Activated T-helper 9 cell treated with anti-CD3 and anti-CD28 coated beads, Interleukin-2, amount 50 U/mL, for 16 hours (primary cell): Measurements from ENCODE around the gene OBSL1.

Experiments
- DNase-seq: peaks from one replicate; pipeline ENCODE4 v3.0.0-alpha.2; 2020; ENCODE audit warnings: low read depth

OBSL1 gene

DNA sequence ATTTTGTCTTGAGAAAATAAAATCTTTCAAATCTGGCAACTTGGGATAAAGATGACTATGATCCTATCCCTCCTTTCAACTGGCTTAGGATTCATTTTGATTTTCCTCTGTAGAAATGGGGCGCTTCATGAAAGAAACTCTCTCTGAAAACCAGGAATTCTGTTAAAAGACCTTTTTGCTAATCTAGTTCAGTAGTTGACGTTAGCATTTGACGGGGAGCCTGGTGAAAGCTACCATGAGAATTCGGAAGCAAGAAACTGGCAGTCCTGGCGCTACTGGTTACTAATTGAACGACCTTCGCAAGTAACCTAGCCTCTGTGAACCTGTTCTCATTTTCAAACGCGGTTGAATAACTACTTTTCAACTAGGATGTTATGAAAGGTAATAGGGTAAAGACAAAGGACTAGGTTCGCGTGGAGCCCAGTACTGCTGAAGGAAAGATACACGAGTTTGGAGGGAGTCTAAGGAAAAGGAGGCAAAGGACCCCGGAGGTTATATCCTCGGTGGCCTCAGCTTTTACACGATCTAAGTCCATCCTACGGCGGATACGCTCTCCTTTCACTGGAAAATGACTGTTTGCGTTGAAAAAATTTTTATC, 25.7 kb upstream of the OBSL1 start:
- DNase-seq = no peak

DNA sequence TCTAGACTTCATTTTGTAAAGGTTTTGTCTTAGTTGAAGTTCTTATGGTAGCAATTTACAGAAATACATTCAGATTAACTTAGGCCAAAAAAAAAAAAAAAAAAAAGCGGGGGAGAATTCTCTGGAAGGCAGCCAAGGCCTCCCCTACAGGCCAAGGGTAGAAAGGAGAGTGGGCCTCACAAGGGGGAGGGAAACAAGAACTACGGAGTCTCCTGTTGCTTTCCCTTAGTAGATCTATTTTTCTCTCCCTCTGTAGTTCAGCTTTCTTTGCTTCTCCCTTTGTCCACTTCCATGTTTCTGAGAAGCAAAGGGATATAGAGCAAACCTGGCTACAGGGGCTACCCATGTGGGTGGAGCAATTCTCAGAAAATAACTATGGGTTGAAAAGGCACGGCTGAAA, 23.9 kb upstream of the OBSL1 start:
- no peak for DNase-seq

DNA sequence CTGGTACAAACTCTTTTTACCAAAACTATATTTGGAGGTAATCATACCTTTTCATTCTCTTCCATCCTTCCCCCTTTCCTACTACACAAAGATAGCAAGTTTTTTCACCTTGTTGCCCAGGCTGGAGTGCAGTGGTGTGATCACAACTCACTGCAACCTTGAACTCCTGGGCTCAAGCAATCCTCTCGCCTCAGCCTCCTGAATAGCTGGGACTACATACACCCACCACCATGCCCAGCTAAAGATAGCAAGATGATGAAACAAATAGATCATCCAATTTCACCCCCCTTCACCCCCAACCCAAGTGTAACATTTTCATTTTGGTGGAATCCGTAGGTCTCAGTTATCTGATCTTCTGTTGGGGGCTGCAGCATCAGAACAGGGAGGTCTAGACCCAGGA, 21.8 kb upstream of the OBSL1 start:
- DNase-seq = no peak

DNA sequence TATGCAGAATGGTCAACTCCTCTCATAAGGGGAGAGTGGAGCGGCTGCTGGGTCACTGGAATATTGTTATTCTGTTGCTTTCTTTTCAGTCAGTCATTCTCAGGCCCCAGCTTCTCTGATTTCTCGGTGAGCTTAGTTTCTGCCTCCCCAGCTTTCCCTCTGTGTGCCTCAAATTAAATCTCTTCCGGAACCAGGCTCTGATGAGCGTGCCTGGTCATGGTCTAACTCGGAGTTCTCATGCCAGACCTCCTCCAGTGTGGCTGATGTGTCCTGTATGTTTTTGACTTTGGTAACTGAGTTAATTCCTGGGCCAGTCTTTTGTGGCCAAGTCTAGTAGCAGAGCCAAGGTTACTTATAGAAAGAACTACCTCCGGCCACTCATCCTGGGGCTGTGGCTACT, 21.4 kb upstream of the OBSL1 start:
- DNase-seq = no peak

DNA sequence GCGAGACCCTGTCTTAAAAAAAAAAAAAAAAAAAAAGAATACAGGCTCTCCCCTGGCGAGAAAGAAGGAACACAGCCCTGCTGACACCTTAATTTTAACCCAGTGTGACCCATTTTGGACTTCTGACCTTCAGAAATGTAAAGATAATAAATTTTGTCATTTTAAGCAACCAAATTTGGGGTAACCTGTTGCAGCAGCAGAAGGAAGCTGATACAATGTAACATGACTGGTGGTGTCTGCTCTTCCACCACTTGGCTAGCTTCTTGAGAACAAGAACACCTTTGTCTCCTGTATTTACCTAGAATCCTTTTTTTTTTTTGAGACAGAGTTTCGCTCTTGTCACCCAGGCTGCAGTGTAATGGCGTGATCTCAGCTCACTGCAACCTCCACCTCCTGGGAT, 19.8 kb upstream of the OBSL1 start:
- DNase-seq = no peak

DNA sequence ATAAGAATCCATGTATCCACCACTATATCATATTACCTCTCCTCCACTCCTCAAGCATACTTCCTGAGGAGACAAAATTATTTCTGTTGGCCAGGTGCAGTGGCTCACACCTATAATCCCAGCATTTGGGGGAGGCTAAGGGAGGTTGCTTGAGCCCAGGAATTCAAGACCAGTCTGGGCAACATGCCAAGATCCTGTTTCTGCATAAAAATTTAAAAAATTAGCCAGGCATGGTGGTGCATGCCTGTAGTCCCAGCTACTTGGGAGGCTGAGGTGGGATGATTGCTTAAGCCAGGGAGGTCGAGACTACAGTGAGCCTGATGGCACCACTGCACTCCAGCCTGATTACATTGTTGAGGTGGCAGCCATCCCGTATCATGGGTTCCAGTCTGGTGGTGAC, 10.0 kb upstream of the OBSL1 start:
- DNase-seq = no peak

DNA sequence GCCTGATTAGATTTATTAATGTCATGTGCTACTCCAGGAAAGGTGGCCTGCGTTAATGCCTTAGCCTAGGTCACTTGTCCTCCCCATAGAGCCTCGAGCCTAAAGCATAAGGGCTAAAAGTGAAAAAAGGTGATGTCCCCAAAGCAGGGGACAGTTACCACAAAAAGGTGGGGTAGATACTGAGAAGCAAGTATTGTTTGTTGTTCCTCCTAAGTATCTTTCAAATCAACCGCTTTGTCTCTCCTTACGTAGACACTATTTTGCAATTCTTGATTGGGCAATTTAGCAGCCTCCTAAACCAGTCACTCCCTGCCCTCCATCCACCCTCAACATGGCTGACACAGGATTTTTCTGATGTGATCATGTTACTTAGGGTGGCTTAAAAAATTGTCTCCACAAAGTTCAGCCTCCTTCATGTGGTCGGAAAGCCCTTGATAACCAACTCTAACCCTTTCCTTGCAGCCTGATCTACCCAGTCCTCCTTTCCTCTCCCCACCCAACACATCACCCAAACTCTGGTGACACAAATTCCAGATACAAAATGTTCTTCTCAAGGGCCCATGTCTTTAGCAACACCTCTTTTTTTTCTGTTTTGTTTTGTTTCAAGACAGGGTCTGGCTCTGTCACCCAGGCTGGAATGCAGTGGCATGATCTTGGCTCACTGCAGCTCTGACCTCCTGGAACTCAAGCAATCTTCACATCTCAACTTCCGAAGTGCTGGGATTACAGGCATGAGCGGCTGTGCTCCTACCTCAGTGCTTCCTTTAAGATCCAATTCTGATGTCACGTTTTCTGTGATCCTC, 7.7 kb upstream of the OBSL1 start:
- DNase-seq = no peak

DNA sequence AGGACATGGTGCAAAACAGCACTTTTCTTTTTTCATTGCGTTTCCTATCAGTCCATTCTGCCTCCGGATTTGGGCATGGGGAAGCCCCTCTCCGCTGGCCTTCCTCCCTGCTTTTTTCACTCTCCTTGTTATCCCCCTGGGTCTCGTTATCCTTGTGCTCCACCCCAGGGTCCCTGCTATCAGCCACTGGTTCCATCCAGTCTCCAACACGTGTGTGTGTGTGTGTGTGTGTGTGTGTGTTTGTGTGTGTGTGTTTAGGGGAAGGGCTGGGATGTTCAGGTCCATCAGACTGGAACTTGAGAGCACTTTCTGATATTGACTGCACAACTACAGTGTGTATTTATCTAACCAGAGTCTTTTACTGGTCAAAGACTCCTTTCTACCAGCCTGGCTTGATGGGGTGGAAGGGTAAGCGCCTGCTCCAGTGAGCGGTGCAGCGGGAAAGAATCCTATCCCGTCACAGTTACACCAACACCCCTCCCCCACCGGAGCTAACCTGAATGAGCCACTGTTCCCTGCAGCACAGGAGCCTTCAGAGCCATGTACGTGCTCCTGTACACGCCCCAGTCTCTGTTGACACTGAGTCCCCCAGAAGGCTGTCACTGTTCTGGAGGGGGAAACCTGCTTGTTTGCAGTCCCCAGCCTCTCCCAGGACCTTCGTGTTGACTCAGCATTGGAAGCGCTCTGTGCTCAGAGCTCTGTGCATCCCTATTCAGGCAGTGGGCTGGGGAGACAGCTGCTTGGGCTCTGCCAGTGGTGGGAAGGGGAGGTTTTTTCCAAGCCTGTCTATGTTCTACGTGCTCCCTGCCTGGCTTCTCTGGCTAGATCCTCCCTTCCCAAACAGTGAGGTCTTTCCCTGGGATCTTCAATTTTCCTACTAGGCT, 5.4 kb upstream of the OBSL1 start:
- DNase-seq = no peak

DNA sequence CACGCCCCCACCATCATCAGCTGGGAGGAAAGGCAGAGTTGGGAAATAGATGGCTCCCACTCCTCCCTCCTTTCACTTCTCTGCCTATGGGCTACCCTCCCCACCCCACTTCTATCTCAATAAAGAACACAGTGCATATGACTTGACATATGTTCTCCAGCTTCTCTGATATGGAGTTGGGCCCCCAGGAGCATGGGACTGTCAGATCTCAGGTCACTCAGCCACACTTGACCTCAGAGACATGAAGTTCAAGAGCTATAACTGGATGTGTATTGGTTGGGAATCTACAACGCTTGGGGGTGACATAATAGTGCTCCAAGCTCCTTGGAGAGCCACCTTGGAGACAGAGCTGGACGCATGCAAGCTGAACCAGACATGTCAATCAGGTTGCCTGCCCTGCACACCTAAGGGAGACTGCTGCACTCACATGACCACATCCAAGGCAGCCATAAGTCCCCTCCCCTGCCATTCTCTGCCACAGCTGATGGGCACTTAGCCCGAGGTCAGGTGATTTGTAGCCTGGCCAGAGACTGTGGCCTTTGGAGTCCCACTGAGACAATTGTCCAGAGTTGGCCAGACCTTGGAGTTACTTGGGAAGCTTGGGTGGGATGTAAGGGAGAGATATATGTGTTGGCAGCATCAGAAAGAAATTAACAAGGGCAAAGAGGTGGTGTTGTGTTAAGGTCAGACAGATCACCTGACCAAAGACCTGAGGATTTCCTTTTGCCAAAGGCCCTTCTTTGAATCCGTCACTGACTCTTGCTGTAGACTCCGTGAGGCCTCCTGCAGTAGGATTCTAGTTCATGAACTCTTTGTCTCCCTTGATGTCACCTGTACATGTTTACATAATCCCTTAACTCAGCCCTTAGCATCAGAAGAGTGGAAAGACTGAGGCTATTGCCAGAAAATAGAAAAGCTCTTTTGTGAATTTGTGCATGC, 4.5 kb upstream of the OBSL1 start:
- DNase-seq = no peak

DNA sequence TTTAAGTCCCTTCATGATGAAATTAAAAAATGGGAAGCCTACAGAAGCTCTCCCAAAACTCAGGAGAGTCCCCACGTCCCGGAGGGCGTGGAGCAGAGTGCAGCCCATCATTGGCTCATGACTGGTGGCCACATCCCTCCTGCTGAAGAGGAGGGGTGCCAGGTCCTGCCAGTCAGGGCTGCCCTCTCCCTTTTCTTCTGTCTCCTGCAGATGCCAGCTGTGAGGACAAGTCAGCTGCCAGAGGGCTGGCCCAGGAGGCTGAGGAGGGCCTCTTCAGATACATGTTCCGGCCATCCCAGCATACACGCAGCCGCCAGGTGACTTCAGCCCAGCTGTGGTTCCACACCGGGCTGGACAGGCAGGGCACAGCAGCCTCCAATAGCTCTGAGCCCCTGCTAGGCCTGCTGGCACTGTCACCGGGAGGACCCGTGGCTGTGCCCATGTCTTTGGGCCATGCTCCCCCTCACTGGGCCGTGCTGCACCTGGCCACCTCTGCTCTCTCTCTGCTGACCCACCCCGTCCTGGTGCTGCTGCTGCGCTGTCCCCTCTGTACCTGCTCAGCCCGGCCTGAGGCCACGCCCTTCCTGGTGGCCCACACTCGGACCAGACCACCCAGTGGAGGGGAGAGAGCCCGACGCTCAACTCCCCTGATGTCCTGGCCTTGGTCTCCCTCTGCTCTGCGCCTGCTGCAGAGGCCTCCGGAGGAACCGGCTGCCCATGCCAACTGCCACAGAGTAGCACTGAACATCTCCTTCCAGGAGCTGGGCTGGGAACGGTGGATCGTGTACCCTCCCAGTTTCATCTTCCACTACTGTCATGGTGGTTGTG, 3.4 kb upstream of the OBSL1 start:
- no peak for DNase-seq

DNA sequence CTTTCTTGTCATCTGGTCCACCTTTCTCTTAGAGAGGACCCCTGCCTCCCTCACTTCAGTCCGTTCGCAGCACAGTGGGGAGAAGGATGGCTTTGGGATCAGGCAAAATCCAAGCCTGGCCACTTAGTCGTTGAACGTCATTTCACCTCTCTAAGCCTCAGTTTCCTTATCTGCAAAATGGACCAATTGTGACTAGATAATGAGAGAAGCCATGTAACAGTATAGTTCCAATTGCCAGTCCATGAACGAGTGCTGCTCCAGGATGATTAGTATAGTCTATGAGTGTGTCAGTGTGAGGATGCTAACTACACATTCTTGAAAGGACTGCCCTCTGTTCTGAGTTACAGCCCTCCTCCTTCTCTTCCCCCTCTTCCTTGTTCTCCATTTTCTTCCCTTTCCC, 1.8 kb upstream of the OBSL1 start:
- no peak for DNase-seq

DNA sequence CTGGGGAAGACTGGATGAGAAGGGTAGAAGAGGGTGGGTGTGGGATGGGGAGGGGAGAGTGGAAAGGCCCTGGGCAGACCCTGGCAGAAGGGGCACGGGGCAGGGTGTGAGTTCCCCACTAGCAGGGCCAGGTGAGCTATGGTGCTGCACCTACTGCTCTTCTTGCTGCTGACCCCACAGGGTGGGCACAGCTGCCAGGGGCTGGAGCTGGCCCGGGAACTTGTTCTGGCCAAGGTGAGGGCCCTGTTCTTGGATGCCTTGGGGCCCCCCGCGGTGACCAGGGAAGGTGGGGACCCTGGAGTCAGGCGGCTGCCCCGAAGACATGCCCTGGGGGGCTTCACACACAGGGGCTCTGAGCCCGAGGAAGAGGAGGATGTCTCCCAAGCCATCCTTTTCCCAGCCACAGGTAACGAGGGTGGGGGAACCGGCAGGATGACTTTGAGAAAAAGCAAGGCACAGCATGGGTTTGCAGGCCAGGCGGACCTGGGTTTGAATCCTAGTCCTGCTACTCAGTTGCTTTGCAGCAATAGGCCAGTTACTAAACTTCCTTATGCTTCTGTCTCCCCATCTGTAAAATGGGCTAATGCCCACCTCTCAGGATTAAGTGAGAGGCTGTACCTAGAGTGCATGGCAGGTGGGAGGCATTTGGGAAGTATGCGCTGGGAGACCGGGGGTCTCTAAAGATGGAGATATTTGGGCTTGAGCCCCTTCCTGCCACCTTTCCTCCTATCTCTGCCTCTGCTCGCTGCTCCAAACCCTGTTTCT, 1.1 kb upstream of the OBSL1 start, which contains the start of gene INHA:
INHA (plus strand) TSS at position 74 of the 765 bp plus-strand sequence; CDS start at position 139, 65 bp downstream.
- no peak for DNase-seq

DNA sequence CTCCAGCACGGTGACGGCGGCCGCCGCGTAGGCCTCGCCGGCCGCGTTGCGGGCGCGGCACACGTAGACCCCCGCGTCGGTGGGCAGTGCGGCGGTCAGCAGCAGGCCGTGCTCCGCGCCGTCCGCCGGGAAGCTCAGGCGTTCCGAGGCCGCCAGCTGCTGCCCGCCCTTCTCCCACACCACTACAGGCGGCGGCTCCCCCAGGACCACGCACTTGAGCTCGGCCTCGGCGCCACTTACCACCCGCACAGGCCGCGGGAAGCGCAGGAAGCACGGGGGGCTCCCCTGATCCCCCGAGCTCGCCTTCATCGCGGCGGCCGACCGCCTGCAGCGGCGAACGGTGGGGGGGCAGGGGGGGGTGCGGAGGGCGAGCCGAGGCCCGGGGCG, 422 bp downstream of the OBSL1 start:
- no peak for DNase-seq

DNA sequence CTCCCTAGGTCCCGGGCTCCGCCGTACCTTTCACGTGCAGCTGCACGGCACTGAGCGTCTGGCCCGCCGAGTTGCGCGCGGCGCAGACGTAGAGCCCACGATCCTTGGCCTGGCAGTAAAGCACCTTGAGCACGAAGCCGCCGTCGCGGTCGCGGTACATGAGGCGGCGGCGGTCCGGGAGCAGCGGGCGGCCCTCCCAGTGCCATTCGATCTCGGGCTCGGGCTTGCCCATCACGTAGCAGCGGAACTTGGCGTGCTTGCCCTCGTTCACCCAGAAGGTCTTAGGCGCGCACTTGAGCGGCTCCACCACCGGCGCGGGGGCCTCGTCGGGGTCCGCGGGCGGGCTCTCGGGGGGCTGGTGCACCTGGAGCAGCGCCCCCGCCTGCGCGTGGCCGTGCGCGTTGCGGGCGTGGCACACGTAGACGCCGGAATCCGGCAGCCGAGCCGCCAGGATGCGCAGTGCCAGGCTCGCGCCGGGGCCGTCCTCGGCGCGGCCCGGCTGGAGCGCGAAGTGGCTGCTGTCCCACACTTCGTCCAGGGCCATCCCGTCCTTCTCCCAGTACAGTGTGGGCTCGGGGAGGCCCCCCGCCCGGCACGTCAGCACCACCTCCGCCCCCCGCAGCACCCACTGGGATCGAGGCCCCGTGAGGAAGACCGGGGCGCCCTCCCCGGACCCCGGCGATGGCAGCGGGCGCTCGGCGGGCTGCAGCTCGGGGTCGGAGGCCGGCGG, 980 bp downstream of the OBSL1 start:
- DNase-seq = no peak

DNA sequence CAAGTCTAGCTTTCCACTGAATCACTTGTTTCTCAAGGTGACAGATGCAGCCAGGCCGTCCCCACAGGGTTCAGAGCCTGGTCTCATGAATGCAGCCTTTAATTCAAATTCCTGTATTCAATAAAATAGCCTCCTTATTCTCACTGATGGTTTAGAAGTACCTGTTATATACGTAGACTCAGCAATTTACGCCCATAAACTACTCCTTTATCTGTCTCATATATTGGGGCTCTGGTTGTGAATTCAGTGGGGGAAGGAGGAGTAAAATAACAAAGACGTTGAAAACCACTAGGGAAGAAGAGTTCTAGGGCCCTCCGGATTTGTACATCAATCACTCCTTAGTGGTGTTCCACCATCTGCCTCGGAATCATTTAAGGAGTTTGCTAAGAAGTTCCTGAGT, 1.7 kb downstream of the OBSL1 start:
- DNase-seq = no peak

DNA sequence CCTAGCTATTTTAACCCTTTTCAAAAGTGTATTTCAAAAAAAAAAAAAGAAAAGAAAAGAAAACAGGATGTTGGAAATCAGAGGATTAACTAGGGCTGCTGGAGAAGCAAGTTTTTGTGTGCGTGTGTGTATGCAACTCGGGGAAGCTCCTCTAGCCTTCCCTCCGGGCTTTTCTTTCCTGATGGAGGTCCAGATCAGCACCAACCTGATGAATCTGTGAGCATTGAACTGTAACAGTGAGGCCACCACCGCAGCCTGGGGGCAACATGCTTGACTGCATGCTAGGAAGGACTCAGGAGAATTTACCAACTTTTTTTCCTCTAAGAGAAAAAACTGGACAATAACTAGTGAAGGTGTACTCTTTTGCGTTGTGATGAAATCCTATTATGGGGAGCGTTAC, 2.3 kb downstream of the OBSL1 start:
- no peak for DNase-seq

DNA sequence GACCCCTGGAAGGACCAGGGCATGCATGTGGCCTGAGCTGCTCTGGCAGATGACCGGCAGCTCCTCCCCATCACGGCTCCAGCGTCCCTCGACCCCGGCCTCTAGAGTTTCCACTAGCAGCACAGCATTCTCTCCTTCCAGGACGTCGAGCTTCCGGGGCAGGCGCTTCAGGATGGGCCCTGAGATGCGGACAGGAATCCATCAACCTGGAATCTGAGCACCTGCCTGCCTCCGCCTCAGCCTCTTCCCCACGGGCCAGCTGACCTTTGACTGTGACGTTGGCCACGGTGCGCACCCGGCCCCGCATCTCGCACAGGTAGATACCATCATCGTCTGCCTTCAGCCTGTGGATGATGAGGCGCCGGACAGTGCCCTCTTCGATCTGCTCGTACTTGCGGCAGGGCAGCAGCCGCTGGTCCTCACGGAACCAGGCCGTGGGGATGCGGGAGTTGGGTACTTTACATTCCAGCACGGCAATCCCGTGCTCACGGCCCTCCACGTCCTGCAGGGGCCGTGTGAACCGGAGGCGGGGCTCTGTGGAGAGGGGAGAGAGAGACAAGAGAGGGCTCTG, 3.5 kb downstream of the OBSL1 start:
- no peak for DNase-seq

DNA sequence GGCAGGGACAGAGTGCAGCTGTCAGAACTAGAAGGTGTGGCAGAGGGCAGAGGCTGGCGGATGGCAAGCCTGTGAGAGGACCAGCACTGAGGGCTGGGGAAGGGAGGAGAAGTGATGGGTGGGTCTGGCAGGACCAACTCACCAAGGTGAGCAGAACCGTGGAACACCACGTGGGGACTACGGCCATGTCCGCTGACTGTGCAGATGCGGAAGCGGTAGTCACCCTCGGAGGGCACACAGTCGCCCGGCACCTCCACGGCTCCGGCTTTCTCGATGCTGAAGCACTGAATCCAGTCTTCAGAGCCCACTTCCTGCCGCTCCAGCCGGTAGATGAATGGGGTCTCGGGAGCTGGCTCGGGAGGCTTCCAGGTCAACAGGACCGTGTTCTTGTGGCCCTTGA, 4.2 kb downstream of the OBSL1 start:
- DNase-seq = no peak

DNA sequence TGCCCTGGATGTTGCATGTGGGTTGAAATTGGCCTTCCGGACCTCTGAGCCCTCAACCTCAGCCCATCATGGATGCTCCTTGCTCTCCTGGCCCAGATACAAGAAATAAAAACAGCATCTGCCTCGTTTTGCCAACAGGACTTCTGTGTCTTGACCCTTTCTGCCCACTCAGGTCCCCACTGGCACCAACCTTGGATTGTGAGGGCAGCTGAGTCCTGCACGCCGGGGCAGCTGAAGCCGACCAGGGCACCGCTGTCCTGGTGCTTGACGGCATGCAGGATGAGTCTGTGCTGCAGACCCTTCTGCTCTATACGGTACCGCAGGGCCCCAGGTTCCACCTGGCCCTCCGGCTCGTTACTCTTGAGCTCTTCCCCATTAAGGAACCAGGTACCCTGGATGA, 4.7 kb downstream of the OBSL1 start:
- DNase-seq = no peak
